ENCODE measurements around the gene CLDN20. TPM values are rescaled to one million over a fixed set of nuclear protein-coding genes. Genes with fewer than 3 reads are reported as not detected.
A peak's percentile ranks its signal among the peaks of the same experiment; 100 is the strongest.

Gene CLDN20
- total and polyA plus RNA-seq, 11 donors, result 0.30 TPM; not detected in 10

DNA sequence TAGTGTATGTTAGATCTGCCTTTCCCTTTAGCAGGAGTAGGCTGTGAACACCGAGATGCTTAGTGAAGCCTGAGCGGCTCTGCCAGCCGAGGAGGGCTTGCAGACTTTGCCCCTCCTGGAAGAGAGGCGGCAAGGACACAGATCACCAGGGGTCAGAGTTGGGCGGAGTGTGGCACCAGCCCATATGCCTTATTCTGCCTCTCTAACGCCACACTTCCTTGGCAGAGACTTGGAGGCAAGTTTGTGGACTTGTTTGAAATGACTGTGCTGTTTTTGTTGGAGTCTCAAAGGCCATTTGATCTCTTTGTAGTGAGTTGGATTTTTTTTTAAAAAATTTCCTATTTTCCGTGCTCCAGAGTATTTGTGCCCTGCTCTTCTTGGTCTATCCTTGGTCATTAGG is 44.5 kb upstream of the CLDN20 start:
- TF ChIP-seq, protein P1, sequence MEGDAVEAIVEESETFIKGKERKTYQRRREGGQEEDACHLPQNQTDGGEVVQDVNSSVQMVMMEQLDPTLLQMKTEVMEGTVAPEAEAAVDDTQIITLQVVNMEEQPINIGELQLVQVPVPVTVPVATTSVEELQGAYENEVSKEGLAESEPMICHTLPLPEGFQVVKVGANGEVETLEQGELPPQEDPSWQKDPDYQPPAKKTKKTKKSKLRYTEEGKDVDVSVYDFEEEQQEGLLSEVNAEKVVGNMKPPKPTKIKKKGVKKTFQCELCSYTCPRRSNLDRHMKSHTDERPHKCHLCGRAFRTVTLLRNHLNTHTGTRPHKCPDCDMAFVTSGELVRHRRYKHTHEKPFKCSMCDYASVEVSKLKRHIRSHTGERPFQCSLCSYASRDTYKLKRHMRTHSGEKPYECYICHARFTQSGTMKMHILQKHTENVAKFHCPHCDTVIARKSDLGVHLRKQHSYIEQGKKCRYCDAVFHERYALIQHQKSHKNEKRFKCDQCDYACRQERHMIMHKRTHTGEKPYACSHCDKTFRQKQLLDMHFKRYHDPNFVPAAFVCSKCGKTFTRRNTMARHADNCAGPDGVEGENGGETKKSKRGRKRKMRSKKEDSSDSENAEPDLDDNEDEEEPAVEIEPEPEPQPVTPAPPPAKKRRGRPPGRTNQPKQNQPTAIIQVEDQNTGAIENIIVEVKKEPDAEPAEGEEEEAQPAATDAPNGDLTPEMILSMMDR (IDR thresholded peaks at IDR 0.05), result no peak
- TF ChIP-seq POLR2A (IDR thresholded peaks at IDR 0.05), result no peak
- Histone ChIP-seq H3K4me1 (peaks cover 0 to 8% (median 0%) of the 10 kb centered on the region in 12 donors), H3K27me3 (no peaks in the 10 kb centered on the region), H3K36me3 (no peaks in the 10 kb centered on the region), H3K4me3 (no peak overlapping the region), H3K27ac (no peak overlapping the region), H3K9me3 (no peaks in the 10 kb centered on the region)
- DNase-seq (no peak), ATAC-seq (no peak)
- WGBS, 4 donors, result 86 to 93% (median 91%) methylated on average over 7 of the region's 7 CpGs
- intact Hi-C loops (cut with DNase I), result no loop called here

DNA sequence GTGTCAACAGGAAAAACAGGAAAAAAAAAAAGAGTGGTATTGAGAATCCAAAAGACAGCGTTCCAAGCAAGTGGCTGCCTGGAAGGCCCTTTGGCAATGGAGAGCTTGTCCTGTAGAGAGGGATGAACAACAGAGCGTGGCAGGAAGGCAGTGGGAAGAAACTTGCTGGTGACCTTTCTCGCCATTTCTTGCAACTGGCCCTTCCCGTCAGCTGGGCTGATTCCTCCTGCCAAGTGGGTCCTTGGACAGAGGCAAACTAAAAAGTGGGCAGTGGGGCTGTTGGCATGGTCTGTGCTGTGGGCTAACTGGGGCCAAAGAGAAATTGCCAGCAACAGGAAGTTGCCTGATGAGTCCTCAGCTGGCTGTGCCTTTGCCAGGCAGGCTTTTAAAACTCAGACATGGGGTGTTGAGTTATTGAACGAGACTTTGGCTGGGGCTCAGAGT is 43.9 kb upstream of the CLDN20 start:
- 73 to 85% (median 75%) methylated on average over 5 of the region's 5 CpGs for WGBS, 4 donors
- Histone ChIP-seq H3K27me3 (no peaks in the 10 kb centered on the region), H3K36me3 (no peaks in the 10 kb centered on the region), H3K9me3 (no peaks in the 10 kb centered on the region), H3K4me3 (no peak overlapping the region), H3K27ac (no peak overlapping the region), H3K4me1 (peaks cover 0 to 14% (median 0%) of the 10 kb centered on the region in 12 donors)
- ATAC-seq (peak in 2 of 4 donors; percentile 24 to 36), DNase-seq (no peak)
- intact Hi-C loops (cut with DNase I), result no loop called here
- no peak for TF ChIP-seq POLR2A (IDR thresholded peaks at IDR 0.05)
- TF ChIP-seq, protein P1 (IDR thresholded peaks at IDR 0.05), result no peak

DNA sequence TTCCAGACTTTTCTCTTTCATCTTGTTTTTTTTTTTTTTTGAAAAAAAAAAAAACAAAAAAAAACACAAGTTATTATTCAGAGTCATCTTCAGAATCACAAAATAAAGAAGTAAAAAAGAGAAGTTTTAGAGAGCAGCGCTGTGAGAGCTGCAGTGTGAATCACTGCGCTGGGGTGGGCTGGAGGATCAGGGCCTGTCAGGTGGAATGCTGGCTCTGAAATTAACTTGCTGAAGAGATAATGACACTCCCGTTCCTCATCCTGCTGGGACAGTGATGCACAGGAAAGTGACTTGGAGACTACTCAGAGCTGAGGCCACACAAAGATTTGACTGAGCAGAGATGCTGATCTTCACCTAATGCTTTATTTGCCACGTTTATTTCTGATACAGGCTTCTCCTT is 42.7 kb upstream of the CLDN20 start:
- no peak for DNase-seq
- intact Hi-C loops (cut with DNase I), result no loop called here
- ATAC-seq, result no peak
- Histone ChIP-seq H3K36me3 (no peaks in the 10 kb centered on the region), H3K4me1 (peaks cover 0 to 16% (median 0%) of the 10 kb centered on the region in 12 donors), H3K27me3 (no peaks in the 10 kb centered on the region), H3K9me3 (no peaks in the 10 kb centered on the region), H3K4me3 (no peak overlapping the region), H3K27ac (no peak overlapping the region)
- WGBS, 4 donors, result 76 to 88% (median 81%) methylated on average over 4 of the region's 4 CpGs
- TF ChIP-seq, protein P1 (IDR thresholded peaks at IDR 0.05), result no peak
- TF ChIP-seq POLR2A (IDR thresholded peaks at IDR 0.05), result no peak

DNA sequence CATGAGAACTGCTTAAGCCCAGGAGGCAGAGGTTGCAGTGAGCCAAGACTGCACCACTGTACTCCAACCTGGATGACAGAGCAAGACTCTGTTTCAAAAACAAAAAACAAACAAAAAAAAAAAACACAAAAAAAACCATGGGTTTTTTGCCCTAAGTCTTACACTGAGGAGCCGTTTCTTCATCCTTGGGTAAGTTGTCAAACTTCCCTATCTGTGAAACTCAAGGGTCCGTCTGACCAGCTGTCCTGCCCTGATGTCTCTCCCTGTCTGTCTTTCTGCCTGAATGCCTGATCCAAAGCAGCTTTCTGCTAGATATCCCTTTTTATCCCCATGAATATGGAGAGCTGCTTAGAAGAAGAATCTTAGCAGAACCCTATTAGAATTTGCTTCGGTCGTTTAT is 41.3 kb upstream of the CLDN20 start:
- Histone ChIP-seq H3K9me3 (no peaks in the 10 kb centered on the region), H3K27me3 (no peaks in the 10 kb centered on the region), H3K4me3 (no peak overlapping the region), H3K27ac (no peak overlapping the region), H3K4me1 (peaks cover 0 to 16% (median 0%) of the 10 kb centered on the region in 12 donors), H3K36me3 (no peaks in the 10 kb centered on the region)
- ATAC-seq (no peak), DNase-seq (no peak)
- intact Hi-C loops (cut with DNase I), result no loop called here
- TF ChIP-seq, protein P1 (IDR thresholded peaks at IDR 0.05), result no peak
- TF ChIP-seq POLR2A (IDR thresholded peaks at IDR 0.05), result no peak
- 91 to 96% (median 92%) methylated on average over 4 of the region's 4 CpGs for WGBS, 4 donors

Measured in heart left ventricle (tissue), 16 donors.